ENCODE measurements around the gene INPP4B.

GRCh38 chr4:142697320-142697719, 148.8 kb downstream of the INPP4B start:
- TF ChIP-seq EZH2phosphoT487 (IDR thresholded peaks at IDR 0.05; ENCODE audit: borderline replicate concordance, low read length): no peak
- no peak for TF ChIP-seq EZH2 (IDR thresholded peaks at IDR 0.05; ENCODE audit: low read length, unreplicated experiment)

Data from PC-3 (cell line).